Measurements from ENCODE around the gene XRCC4.

DNA sequence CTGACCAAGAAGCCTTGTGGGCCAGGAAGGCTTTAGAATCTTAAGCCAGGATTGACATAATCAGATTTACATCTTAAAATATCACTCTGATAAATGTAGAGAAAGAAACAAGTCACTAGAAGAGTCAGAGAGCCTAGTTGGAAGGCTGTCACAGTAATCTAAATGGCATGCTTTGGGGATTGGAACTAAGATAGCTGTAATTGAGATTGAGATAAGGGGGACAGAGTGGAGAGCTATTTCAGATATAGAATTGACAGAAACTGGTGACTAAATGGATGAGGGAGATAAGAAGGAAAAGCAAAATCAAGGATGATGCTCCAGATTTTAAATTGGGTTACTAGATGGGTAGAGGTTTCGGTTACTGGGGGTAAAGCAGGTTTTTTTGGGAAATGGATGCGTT is 100.5 kb downstream of the XRCC4 start:
- TF ChIP-seq, protein P1, sequence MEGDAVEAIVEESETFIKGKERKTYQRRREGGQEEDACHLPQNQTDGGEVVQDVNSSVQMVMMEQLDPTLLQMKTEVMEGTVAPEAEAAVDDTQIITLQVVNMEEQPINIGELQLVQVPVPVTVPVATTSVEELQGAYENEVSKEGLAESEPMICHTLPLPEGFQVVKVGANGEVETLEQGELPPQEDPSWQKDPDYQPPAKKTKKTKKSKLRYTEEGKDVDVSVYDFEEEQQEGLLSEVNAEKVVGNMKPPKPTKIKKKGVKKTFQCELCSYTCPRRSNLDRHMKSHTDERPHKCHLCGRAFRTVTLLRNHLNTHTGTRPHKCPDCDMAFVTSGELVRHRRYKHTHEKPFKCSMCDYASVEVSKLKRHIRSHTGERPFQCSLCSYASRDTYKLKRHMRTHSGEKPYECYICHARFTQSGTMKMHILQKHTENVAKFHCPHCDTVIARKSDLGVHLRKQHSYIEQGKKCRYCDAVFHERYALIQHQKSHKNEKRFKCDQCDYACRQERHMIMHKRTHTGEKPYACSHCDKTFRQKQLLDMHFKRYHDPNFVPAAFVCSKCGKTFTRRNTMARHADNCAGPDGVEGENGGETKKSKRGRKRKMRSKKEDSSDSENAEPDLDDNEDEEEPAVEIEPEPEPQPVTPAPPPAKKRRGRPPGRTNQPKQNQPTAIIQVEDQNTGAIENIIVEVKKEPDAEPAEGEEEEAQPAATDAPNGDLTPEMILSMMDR (conservative IDR thresholded peaks at IDR 0.05; ENCODE audit: low read depth, low read length): no peak
- TF ChIP-seq EZH2 (IDR thresholded peaks at IDR 0.05; ENCODE audit: low read length, unreplicated experiment): no peak
- no peak for TF ChIP-seq EZH2phosphoT487 (IDR thresholded peaks at IDR 0.05; ENCODE audit: borderline replicate concordance, low read length)
